Activated CD4-positive, alpha-beta memory T cell treated with anti-CD3 and anti-CD28 coated beads, Interleukin-2, amount 10 ng/mL, durations not matched to agents 7 days and 5 days (primary cell): ENCODE data around the gene GLS. TPM values are rescaled to one million over a fixed set of nuclear protein-coding genes. Genes with fewer than 3 reads are reported as not detected.

Experiments
- CTCF ChIA-PET: fragments of 350-600 bp; sonication (Branson Sonifier 250); formaldehyde crosslinking; loops from one replicate; lab custom pipeline; 2021; ENCODE audit warnings: antibody characterized with exemption, inconsistent platforms; lab: Charles Lee
- POLR2A ChIA-PET: fragments of 350-600 bp; sonication (Branson Sonifier 250); formaldehyde crosslinking; loops from one replicate; lab custom pipeline; 2021; ENCODE audit warnings: antibody characterized with exemption; lab: Charles Lee
- DNase-seq: peaks from one replicate; pipeline ENCODE4 v3.0.0-alpha.2; 2020
- H3K27ac Mint-ChIP-seq: one replicate; pipeline ENCODE4 v1.8.0; 2021; ENCODE audit warnings: mild to moderate bottlenecking, mixed read lengths
- H3K27me3 Mint-ChIP-seq: one replicate; pipeline ENCODE4 v1.8.0; 2021; ENCODE audit warnings: mixed read lengths
- H3K36me3 Mint-ChIP-seq: one replicate; pipeline ENCODE4 v1.8.0; 2021; ENCODE audit warnings: low read depth, mixed read lengths
- H3K4me1 Mint-ChIP-seq: one replicate; pipeline ENCODE4 v1.8.0; 2021; ENCODE audit warnings: mixed read lengths
- H3K4me3 Mint-ChIP-seq: one replicate; pipeline ENCODE4 v1.8.0; 2021; ENCODE audit warnings: mild to moderate bottlenecking, mixed read lengths
- H3K9me3 Mint-ChIP-seq: one replicate; pipeline ENCODE4 v1.8.0; 2021; ENCODE audit warnings: mixed read lengths
- total RNA-seq, 2 experiments: library from RNA; stranded (reverse); gene quantifications; one replicate each; pipeline ENCODE4 v1.2.3, GENCODE V29; 2021

GLS gene
- total RNA-seq, 2 experiments from 2014 or later: 146 to 150 TPM

DNA sequence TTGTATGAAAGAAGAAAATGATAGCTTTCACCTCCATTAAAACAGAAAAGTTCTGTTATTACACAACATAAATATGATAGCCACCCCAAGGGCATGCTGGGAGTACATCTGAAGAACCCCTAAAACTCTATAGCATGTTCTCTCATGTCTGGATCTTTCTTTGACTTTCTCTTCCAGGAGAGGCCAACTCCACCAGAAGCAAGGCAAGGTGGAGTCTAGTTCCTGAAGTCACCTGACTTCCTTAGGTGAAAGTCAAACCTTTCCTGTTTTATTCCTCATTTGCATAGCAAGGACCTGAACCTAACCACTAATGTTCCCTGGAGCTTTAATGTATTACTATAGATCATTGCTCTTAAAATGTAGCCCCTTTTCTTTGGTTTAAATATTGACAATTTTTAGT lies 127.7 kb downstream of the GLS start:
- Mint-ChIP-seq H3K4me3 (peak overlapping the region; percentile 24), H3K27ac (peak overlapping the region; percentile 10), H3K27me3 (no peaks in the 10 kb centered on the region), H3K9me3 (peaks cover 21% of the 10 kb centered on the region), H3K36me3 (peaks cover 70% of the 10 kb centered on the region), H3K4me1 (peaks cover 78% of the 10 kb centered on the region)
- ChIA-PET CTCF (interaction anchor here (0.8 kb wide), 1 partner anchor 21 kb away, joined by 3 read pairs; no protein-coding TSS in a partner anchor), POLR2A (interaction anchor here (1.1 to 4.3 kb wide), 3 partner anchors 12 to 19 kb away, joined by 3 to 20 read pairs (median 4); no protein-coding TSS in a partner anchor)
- no peak for DNase-seq

DNA sequence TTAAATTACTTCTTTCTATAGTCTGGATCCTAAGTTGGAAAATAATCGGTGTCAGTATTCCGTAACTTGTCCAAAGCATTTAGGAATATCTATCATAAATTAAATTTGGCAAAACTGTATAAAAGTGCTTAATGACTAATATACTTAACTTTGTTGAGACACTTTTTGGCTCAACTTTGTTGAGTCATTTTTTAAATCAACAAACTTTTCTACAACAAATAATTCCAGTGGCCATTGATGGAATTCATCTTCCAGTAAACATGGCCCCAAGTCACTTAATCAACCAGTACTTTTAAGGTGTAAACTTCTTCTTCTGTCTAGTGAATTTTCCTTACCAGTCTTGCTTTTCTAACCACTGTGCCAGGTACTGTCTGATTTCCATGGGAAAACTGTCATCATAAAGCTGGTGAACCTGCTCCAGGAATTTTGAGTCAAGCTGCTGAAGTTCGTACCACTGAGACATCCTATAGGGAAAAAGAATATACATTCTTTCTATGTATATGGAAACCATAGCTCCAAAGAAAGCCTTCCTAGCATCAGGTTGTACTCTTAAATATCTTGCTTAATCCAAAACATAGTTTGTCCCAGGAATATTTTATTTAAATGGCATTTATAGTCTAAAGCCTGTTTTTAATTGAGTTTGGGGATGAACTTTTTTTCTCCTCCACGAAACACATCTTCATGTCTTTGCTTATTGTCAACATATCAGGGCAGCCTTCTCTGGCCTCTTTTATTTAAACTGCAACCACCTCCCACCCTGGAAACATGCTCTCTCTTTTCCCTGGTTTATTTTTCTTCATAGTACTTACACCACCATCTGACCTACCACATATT lies 129.1 kb downstream of the GLS start:
- Mint-ChIP-seq H3K27ac (peak overlapping the region; percentile 27), H3K9me3 (peaks cover 11% of the 10 kb centered on the region), H3K36me3 (peaks cover 56% of the 10 kb centered on the region), H3K27me3 (no peaks in the 10 kb centered on the region), H3K4me1 (peaks cover 63% of the 10 kb centered on the region), H3K4me3 (peak overlapping the region; percentile 58)
- CTCF ChIA-PET: no interaction called here
- POLR2A ChIA-PET: interaction anchor here (1.0 to 8.2 kb wide), 4 partner anchors 8 to 17 kb away, joined by 3 to 167 read pairs (median 40); no protein-coding TSS in a partner anchor
- DNase-seq: no peak

DNA sequence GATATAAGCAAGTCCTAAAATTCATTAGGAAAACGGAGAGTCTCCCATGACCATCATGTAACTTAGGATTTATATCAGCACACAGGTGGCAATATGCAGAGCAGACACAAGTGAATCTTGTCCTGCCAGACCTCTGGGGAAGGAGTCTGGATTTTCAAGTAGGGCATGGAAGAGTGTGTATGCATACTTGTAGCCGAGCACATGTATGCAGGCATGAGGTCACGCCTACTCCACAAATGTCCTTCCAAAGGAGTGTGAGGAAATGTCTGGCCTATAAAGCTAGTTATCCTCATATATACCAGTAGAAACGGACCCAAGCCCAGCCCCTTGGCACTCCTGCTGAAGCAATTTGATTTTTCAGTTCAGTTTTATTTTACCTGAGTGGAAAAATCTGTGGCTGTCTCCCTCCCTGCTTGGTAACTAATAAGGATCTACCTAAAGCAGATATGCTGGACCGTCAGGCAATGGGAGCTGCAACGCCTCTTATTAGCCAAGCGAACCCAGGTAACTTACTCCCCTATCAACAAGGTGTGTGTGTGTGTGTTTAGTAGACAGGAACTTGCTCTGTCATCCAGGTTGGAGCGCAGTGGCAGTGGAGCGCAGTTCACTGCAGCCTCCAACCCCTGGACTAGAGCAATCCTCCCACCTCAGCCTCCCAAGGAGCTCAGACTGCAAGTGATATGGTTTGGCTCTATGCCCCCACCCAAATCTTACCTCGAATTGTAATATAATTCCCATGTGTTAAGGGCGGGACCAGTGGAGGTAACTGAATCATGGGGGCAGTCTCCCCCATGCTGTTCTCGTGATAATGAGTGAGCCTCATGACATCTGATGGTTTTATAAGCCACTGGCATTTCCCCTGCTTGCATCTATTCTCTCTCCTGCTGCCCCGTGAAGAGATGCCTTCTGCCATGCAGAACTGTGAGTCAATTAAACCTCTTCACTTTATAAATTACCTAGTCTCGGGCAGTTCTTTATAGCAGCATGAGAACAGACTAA lies 130.6 kb downstream of the GLS start:
- CTCF ChIA-PET: interaction anchor here (1.0 to 2.0 kb wide), 5 partner anchors 11 to 130 kb away, joined by 3 to 14 read pairs (median 5); no protein-coding TSS in a partner anchor
- peaks cover 45% of the 10 kb centered on the region for H3K36me3 Mint-ChIP-seq
- H3K4me3 Mint-ChIP-seq: no peak overlapping the region
- peak overlapping the region; percentile 18 for H3K27ac Mint-ChIP-seq
- H3K4me1 Mint-ChIP-seq: peaks cover 50% of the 10 kb centered on the region
- H3K27me3 Mint-ChIP-seq: no peaks in the 10 kb centered on the region
- POLR2A ChIA-PET: interaction anchor here (1.2 to 8.2 kb wide), 16 partner anchors 9 to 667 kb away, joined by 3 to 167 read pairs (median 17); partner anchors contain the start of genes GLS, NABP1 and STAT4
- H3K9me3 Mint-ChIP-seq: peaks cover 9% of the 10 kb centered on the region
- DNase-seq: no peak

DNA sequence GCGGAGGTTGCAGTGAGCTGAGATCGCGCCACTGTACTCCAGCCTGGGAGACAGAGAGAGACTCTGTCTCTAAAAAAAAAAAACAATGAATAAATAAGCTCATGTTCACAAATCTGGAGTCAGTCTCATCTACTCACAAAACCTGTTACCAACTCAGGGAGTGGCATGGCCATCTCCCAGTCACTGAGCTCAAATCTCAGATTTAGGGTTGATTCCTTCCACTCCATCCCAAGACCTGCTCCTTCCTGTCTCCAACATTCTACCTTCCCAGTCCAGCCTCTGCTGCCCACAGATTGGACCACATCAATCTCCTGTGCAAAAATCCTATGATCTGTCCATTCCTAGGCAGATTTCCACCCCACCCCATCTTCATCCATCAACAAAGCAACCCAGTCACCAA lies 131.7 kb downstream of the GLS start:
- no peak overlapping the region for H3K27ac Mint-ChIP-seq
- H3K9me3 Mint-ChIP-seq: peaks cover 4% of the 10 kb centered on the region
- POLR2A ChIA-PET: interaction anchor here (0.6 to 8.2 kb wide), 23 partner anchors 8 to 666 kb away, joined by 3 to 167 read pairs (median 6); partner anchors contain the start of genes GLS, NABP1 and STAT4
- peaks cover 38% of the 10 kb centered on the region for H3K36me3 Mint-ChIP-seq
- no peak for DNase-seq
- no peak overlapping the region for H3K4me3 Mint-ChIP-seq
- H3K4me1 Mint-ChIP-seq: peaks cover 46% of the 10 kb centered on the region
- no peaks in the 10 kb centered on the region for H3K27me3 Mint-ChIP-seq
- CTCF ChIA-PET: interaction anchor here (0.7 to 2.0 kb wide), 10 partner anchors 10 to 162 kb away, joined by 3 to 14 read pairs (median 4); no protein-coding TSS in a partner anchor

DNA sequence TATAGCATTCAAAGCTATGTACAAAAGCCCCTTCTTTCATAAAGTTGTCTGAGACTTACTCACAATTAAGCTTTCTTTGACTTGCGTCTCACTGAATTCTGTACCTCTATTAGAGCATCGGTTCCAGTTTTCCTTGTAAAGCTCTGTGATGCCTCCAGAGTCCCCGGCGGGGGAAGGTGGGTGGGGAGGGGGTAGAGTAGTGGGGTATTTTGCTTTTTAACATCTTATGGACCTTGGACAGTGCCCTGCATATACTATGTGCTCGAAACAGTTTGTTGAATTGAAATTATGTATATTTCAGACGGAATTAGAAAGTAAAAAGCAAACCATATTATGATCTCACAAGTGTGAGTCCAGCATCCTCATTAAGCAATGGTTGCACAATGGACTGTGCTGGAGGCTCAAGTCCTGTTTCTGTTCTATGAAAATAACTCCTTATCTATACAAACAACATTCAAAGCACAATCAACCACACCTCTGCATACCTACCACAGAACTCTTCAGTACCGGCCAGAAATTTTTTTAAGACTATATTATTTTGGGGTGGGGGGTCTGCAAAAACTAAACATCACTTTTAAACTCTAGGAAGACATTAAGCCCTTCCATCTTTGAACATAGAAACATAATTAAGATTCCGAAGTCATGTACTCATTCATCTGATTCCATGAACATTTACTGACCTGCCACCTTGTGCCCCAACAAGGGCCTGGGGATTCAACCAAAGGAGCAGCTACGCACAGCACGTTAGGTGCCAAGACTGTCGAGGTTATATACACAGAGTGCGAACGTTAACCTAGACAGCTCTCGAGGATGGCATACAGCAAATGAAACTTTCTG lies 132.4 kb downstream of the GLS start:
- Mint-ChIP-seq H3K36me3 (peaks cover 30% of the 10 kb centered on the region), H3K27me3 (no peaks in the 10 kb centered on the region), H3K27ac (no peak overlapping the region), H3K4me1 (peaks cover 42% of the 10 kb centered on the region), H3K4me3 (no peak overlapping the region), H3K9me3 (peaks cover 4% of the 10 kb centered on the region)
- DNase-seq: no peak
- ChIA-PET CTCF (interaction anchor here (0.7 to 2.0 kb wide), 10 partner anchors 11 to 163 kb away, joined by 3 to 14 read pairs (median 4); no protein-coding TSS in a partner anchor), POLR2A (interaction anchor here (0.6 to 8.2 kb wide), 28 partner anchors 7 to 665 kb away, joined by 3 to 167 read pairs (median 6); partner anchors contain the start of genes GLS, NABP1 and STAT4)

DNA sequence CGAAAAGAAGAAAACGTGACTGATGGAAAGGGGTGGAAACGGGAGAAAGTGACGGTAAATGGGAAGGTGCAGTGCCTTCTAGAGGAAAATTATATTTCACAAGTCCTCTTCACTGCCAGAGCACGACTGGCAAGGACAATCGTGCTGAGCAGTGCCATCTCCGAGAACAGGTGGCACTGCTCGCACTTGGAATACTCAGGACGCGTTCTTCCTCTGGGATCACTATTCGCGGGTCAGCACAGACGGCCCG lies 133.0 kb downstream of the GLS start:
- no peak for DNase-seq
- Mint-ChIP-seq H3K27ac (no peak overlapping the region), H3K4me3 (no peak overlapping the region), H3K9me3 (peaks cover 4% of the 10 kb centered on the region), H3K27me3 (no peaks in the 10 kb centered on the region), H3K4me1 (peaks cover 42% of the 10 kb centered on the region), H3K36me3 (peaks cover 25% of the 10 kb centered on the region)
- CTCF ChIA-PET: interaction anchor here (1.5 kb wide), 1 partner anchor 11 kb away, joined by 3 read pairs; no protein-coding TSS in a partner anchor
- POLR2A ChIA-PET: interaction anchor here (0.7 to 8.2 kb wide), 15 partner anchors 9 to 664 kb away, joined by 3 to 167 read pairs (median 11); partner anchors contain the start of genes GLS, NABP1 and STAT4

DNA sequence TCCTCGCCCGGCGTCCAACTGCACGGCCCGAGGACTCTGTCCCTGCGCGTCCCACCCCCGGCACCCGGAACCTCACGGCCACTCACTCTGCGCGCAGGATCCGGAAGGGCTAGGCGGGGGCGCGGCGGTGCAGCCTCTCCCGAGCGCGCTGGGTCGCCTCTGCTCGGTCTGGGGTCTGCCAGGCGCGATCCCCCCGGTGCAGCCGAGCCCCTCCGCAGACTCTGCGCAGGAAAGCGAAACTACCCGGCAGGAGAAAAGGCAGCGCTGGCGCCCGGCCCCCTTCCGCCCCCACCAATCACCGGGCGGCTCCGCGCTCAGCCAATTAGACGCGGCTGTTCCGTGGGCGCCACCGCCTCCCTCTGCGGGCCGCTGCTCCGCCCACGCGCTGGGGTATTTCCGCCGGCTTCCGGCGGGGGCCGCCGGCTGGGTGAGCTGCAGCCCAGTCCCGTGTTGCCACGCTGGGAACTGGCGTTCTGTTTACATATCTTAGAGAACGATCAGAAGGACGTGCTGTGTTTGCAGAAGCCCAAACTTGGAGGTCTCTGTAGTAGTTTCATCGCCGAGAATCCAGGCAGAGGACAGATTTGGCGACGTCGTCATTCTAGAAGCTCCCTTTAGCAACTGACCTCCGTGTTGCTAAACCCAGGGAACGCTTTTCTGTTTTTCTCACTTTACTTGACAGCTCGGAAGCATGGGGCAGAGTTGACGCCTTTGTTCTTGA lies 133.5 kb downstream of the GLS start, which contains the start of gene STAT1:
Gene STAT1, minus strand, starts transcription at position 240 of the 721 bp plus-strand sequence. CDS start 4,168 bp downstream, outside the sequence.
- H3K4me3 Mint-ChIP-seq: no peak within 1 kb of the TSS
- H3K4me1 Mint-ChIP-seq: peaks cover 44% of the 10 kb centered on the region
- peaks cover 21% of the 10 kb centered on the region for H3K36me3 Mint-ChIP-seq
- H3K27ac Mint-ChIP-seq: no peak within 1 kb of the TSS
- H3K27me3 Mint-ChIP-seq: no peaks in the 10 kb centered on the region
- peak; percentile 96 for DNase-seq
- H3K9me3 Mint-ChIP-seq: peaks cover 4% of the 10 kb centered on the region
- ChIA-PET CTCF (interaction anchor here (1.0 to 1.9 kb wide), 4 partner anchors 9 to 141 kb away, joined by 4 to 7 read pairs (median 5); no protein-coding TSS in a partner anchor), POLR2A (interaction anchor here (0.8 to 8.2 kb wide), 23 partner anchors 9 to 664 kb away, joined by 3 to 167 read pairs (median 4); partner anchors contain the start of genes GLS, NABP1 and STAT4)

DNA sequence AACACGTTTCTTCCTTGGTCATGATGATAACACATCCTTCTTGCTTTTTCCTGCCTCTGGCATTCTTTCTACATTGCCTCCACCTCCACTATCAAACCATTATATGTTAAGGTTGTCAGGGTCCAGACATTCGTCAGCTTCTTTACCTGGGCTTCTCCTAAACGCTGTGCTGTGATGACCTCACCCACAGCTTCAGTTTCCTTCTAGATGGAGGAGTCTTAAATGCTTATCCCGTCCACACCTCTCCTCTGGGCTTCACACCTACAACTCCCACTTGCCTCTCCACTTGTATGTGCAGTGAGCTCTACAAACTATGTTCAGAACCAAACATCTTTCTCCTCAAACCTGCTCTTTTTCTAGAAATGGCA lies 134.0 kb downstream of the GLS start:
- peaks cover 16% of the 10 kb centered on the region for H3K36me3 Mint-ChIP-seq
- H3K27me3 Mint-ChIP-seq: no peaks in the 10 kb centered on the region
- ChIA-PET CTCF (interaction anchor here (1.0 to 1.9 kb wide), 4 partner anchors 8 to 140 kb away, joined by 4 to 7 read pairs (median 5); no protein-coding TSS in a partner anchor), POLR2A (interaction anchor here (0.8 to 8.2 kb wide), 21 partner anchors 10 to 663 kb away, joined by 3 to 167 read pairs (median 4); partner anchors contain the start of genes GLS, NABP1 and STAT4)
- no peak overlapping the region for H3K27ac Mint-ChIP-seq
- H3K4me3 Mint-ChIP-seq: no peak overlapping the region
- peaks cover 4% of the 10 kb centered on the region for H3K9me3 Mint-ChIP-seq
- peaks cover 44% of the 10 kb centered on the region for H3K4me1 Mint-ChIP-seq
- no peak for DNase-seq
